Transverse colon (tissue), 4 donors: ENCODE data around the gene ENGASE.

ENCODE experiments used
- EP300 ChIP-seq: sonication (generic); formaldehyde crosslinking; IDR thresholded peaks from one replicate; pipeline ENCODE4 v1.6.1; 2017; ENCODE audit warnings: antibody characterized with exemption, low read depth
- POLR2A ChIP-seq: fragments of 450-650 bp; IDR thresholded peaks from one replicate; pipeline ENCODE4 v1.6.1; 2016; ENCODE audit warnings: antibody characterized with exemption, mild to moderate bottlenecking, moderate library complexity
- POLR2AphosphoS5 ChIP-seq, 3 donors: sonication (generic); formaldehyde crosslinking; IDR thresholded peaks; one replicate each; pipeline ENCODE4 v1.6.1; 2016; ENCODE audit warnings: antibody characterized with exemption in 3 of 3
- TF ChIP-seq, protein P1 (sequence below), 5 experiments: fragments of 200-600 bp in 3 of 5; fragments of 450-650 bp in 2 of 5; sonication (generic) in 3 of 5; IDR thresholded peaks; 1 replicate in 2 of 5; 2 replicates in 3 of 5; pipeline ENCODE4 v1.5.1; 2016 to 2017; ENCODE audit warnings: antibody characterized with exemption in 5 of 5, inconsistent platforms in 3 of 5, mild to moderate bottlenecking in 2 of 5, moderate library complexity in 1 of 5

DNA sequence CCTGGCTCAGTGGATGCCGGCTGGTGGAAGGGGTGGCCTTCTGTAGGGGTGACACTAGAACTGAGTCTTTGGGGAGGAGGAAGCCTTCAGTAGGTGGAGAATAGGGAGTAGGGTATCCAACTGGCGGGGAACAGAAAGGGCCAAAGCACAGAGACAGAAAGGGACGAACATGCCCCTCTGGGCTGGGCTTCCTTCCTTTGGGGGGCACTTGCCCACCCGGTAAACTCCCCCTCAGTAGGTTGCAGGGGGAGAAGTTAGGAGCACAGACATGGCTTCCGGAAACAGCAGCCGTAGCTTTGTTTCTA, 774 bp downstream of the ENGASE start:
- TF ChIP-seq POLR2AphosphoS5 (IDR thresholded peaks at IDR 0.05) = no peak
- no peak for TF ChIP-seq POLR2A
- TF ChIP-seq, protein P1, sequence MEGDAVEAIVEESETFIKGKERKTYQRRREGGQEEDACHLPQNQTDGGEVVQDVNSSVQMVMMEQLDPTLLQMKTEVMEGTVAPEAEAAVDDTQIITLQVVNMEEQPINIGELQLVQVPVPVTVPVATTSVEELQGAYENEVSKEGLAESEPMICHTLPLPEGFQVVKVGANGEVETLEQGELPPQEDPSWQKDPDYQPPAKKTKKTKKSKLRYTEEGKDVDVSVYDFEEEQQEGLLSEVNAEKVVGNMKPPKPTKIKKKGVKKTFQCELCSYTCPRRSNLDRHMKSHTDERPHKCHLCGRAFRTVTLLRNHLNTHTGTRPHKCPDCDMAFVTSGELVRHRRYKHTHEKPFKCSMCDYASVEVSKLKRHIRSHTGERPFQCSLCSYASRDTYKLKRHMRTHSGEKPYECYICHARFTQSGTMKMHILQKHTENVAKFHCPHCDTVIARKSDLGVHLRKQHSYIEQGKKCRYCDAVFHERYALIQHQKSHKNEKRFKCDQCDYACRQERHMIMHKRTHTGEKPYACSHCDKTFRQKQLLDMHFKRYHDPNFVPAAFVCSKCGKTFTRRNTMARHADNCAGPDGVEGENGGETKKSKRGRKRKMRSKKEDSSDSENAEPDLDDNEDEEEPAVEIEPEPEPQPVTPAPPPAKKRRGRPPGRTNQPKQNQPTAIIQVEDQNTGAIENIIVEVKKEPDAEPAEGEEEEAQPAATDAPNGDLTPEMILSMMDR (IDR thresholded peaks at IDR 0.05) = no peak
- no peak for TF ChIP-seq EP300
